OCI-LY7 (cell line): ENCODE results near the gene DNAH11. TPM values are rescaled to one million over a fixed set of nuclear protein-coding genes. Genes with fewer than 3 reads are reported as not detected.
"Not testable (repeated sequence)": the region's sequence is repeated elsewhere in the genome, so short reads cannot be mapped to it uniquely, and the experiment has no call there.

ENCODE experiments used
- BruUV-seq: library from RNA; stranded (reverse); fragments of 400-500 nt; replicated peaks from 2 replicates; lab custom pipeline; 2021; lab: Mats Ljungman, UMichigan
- CTCF ChIA-PET: fragments of 300-600 bp; sonication (Branson Sonifier 250); formaldehyde crosslinking; loops from one replicate; lab custom pipeline; 2022; ENCODE audit warnings: antibody characterized with exemption; ENCODE audit not compliant: unreplicated experiment; lab: Charles Lee
- POLR2A ChIA-PET: fragments of 300-600 bp; sonication (Branson Sonifier 250); formaldehyde crosslinking; loops from one replicate; lab custom pipeline; 2022; ENCODE audit warnings: antibody characterized with exemption; lab: Charles Lee
- DNase-seq: peaks from one replicate; pipeline ENCODE4 v3.0.0-alpha.2; 2015; ENCODE audit warnings: low spot score
- H2AFZ ChIP-seq: fragments of 200-600 bp; sonication (generic), shearing (Covaris generic); 2 replicates; pipeline ENCODE4 v1.6.1; 2014; ENCODE audit warnings: mild to moderate bottlenecking, antibody characterized with exemption, low read length, moderate library complexity
- H3K27ac ChIP-seq: fragments of 200-600 bp; sonication (generic); 2 replicates; pipeline ENCODE4 v1.5.1; 2014; ENCODE audit warnings: mixed run types, low read depth, mild to moderate bottlenecking, moderate library complexity, low read length, inconsistent platforms; ENCODE audit not compliant: poor library complexity, severe bottlenecking
- H3K36me3 ChIP-seq: fragments of 200-600 bp; sonication (generic); 2 replicates; pipeline ENCODE4 v1.6.1; 2014; ENCODE audit warnings: mild to moderate bottlenecking, antibody characterized with exemption, low read length, moderate library complexity, mixed read lengths; ENCODE audit not compliant: insufficient read depth
- H3K4me1 ChIP-seq: fragments of 200-600 bp; sonication (generic); 2 replicates; pipeline ENCODE4 v1.5.1; 2014; ENCODE audit warnings: mild to moderate bottlenecking, low read length; ENCODE audit not compliant: insufficient read depth, poor library complexity, severe bottlenecking
- H3K4me2 ChIP-seq: fragments of 200-600 bp; sonication (generic); 2 replicates; pipeline ENCODE4 v1.6.1; 2014; ENCODE audit warnings: mild to moderate bottlenecking, low read length
- H3K4me3 ChIP-seq: fragments of 200-600 bp; sonication (generic); 2 replicates; pipeline ENCODE4 v1.5.1; 2014; ENCODE audit warnings: mild to moderate bottlenecking, low read depth, low read length; ENCODE audit not compliant: poor library complexity, severe bottlenecking
- H3K79me2 ChIP-seq: fragments of 200-600 bp; sonication (generic); 2 replicates; pipeline ENCODE4 v1.6.1; 2016; ENCODE audit warnings: low read depth, mild to moderate bottlenecking, low read length, moderate library complexity, mixed read lengths; ENCODE audit not compliant: insufficient read depth
- H3K9me2 ChIP-seq: fragments of 200-600 bp; sonication (generic); 2 replicates; pipeline ENCODE4 v1.6.1; 2016; ENCODE audit warnings: mild to moderate bottlenecking, low read length, mixed read lengths; ENCODE audit not compliant: insufficient read depth
- H3K9me3 ChIP-seq: fragments of 200-600 bp; sonication (generic); 2 replicates; pipeline ENCODE4 v1.6.1; 2014; ENCODE audit warnings: mild to moderate bottlenecking, mixed run types, low read length, mixed read lengths
- H4K20me1 ChIP-seq: fragments of 200-600 bp; sonication (generic); 2 replicates; pipeline ENCODE4 v1.6.1; 2014; ENCODE audit warnings: mild to moderate bottlenecking, antibody characterized with exemption, low read length, moderate library complexity, mixed read lengths; ENCODE audit not compliant: insufficient read depth
- CTCF ChIP-seq: fragments of 200-600 bp; sonication (generic); conservative IDR thresholded peaks from 2 replicates; pipeline ENCODE4 v1.5.1; 2014; ENCODE audit warnings: mild to moderate bottlenecking, antibody characterized with exemption, low read length, moderate library complexity, mixed read lengths
- EZH2phosphoT487 ChIP-seq: fragments of 200-600 bp; sonication (generic); IDR thresholded peaks from 2 replicates; pipeline ENCODE4 v1.6.1; 2018; ENCODE audit warnings: low read depth, borderline replicate concordance, mild to moderate bottlenecking, mixed run types, antibody characterized with exemption, low read length, moderate library complexity, mixed read lengths
- intact Hi-C: fragments of 100-400 bp; cut with micrococcal nuclease; formaldehyde crosslinking; loops from one replicate; pipeline ENCODE4 v1.10.0; 2022; ENCODE audit not compliant: unreplicated experiment
- total RNA-seq, 2 experiments: library from RNA; depleted of rRNA in 1 of 2; stranded (reverse); fragments of >200 nt in 1 of 2; shearing (Covaris generic) in 1 of 2; gene quantifications; 2 replicates each; pipeline ENCODE4 v1.2.3, GENCODE V29; 2014 to 2022

The DNAH11 gene
- total RNA-seq, 2 experiments from 2014 or later, result not detected

- Histone ChIP-seq H3K79me2 (no peaks in the 10 kb centered on the region), H3K36me3 (no peaks in the 10 kb centered on the region), H3K4me2 (no peak overlapping the region), H3K9me3 (no peaks in the 10 kb centered on the region), H3K27ac (no peak overlapping the region), H2AFZ (no peak overlapping the region), H3K4me1 (peaks cover 5% of the 10 kb centered on the region), H3K4me3 (no peak overlapping the region), H4K20me1 (no peaks in the 10 kb centered on the region), H3K9me2 (no peaks in the 10 kb centered on the region)
- CTCF ChIA-PET, result no interaction called here
- intact Hi-C loops, result no loop called here
- BruUV-seq, result no TSS peak
- DNase-seq, result no peak
- POLR2A ChIA-PET, result interaction anchor here (0.7 to 2.6 kb wide), 4 partner anchors 9 to 1883 kb away, joined by 3 to 11 read pairs (median 3); no protein-coding TSS in a partner anchor
- TF ChIP-seq EZH2phosphoT487 (no peak), CTCF (no peak)
These were observed 308.7 kb downstream of the DNAH11 start for GRCh38 chr7:21851559-21851967.

- H4K20me1 ChIP-seq, H3K4me1 ChIP-seq, H2AFZ ChIP-seq, H3K79me2 ChIP-seq, DNase-seq, intact Hi-C loops, H3K4me3 ChIP-seq, BruUV-seq, H3K9me2 ChIP-seq, H3K36me3 ChIP-seq, H3K4me2 ChIP-seq, H3K27ac ChIP-seq, H3K9me3 ChIP-seq: not testable (repeated sequence)
- POLR2A ChIA-PET, result interaction anchor here (0.5 to 0.7 kb wide), 4 partner anchors 115 to 294 kb away, joined by 3 to 5 read pairs (median 4); no protein-coding TSS in a partner anchor
- CTCF ChIA-PET, result interaction anchor here (0.6 kb wide), 1 partner anchor 302 kb away, joined by 6 read pairs; no protein-coding TSS in a partner anchor
These were observed 322.9 kb downstream of the DNAH11 start for GRCh38 chr7:21865631-21866204.

- H3K4me3 ChIP-seq, result no peak overlapping the region
These were observed 323.9 kb downstream of the DNAH11 start for GRCh38 chr7:21866731-21867130.

More at GRCh38 chr7:21866731-21867130, 323.9 kb downstream of the DNAH11 start:
- H2AFZ ChIP-seq, result no peak overlapping the region
- no peaks in the 10 kb centered on the region for H4K20me1 ChIP-seq
- no TSS peak for BruUV-seq
- H3K27ac ChIP-seq, result no peak overlapping the region
- TF ChIP-seq EZH2phosphoT487 (no peak), CTCF (no peak)
- no peaks in the 10 kb centered on the region for H3K9me2 ChIP-seq
- no peak overlapping the region for H3K4me2 ChIP-seq
- no peaks in the 10 kb centered on the region for H3K4me1 ChIP-seq
- CTCF ChIA-PET, result no interaction called here
- DNase-seq, result no peak
- POLR2A ChIA-PET, result interaction anchor here (0.6 kb wide), 2 partner anchors 178 to 961 kb away, joined by 5 read pairs; no protein-coding TSS in a partner anchor
- H3K79me2 ChIP-seq, result no peaks in the 10 kb centered on the region
- no peaks in the 10 kb centered on the region for H3K9me3 ChIP-seq
- H3K36me3 ChIP-seq, result no peaks in the 10 kb centered on the region
- intact Hi-C loops, result no loop called here
